Right renal cortex interstitium (tissue), 3 donors: ENCODE results near the gene ZBED6. TPM values are rescaled to one million over a fixed set of nuclear protein-coding genes. Genes with fewer than 3 reads are reported as not detected.
"Not testable (repeated sequence)": the region's sequence is repeated elsewhere in the genome, so short reads cannot be mapped to it uniquely, and the experiment has no call there.

Experiments used
- DNase-seq, 3 donors: peaks; one replicate each; pipeline ENCODE4 v3.0.0-alpha.2; 2013; ENCODE audit warnings: low read depth in 3 of 3, low spot score in 2 of 3
- polyA plus RNA-seq, 3 donors: library from polyadenylated mRNA; unstranded; fragments of 120-200 nt; gene quantifications; one replicate each; pipeline ENCODE4 v1.2.1, GENCODE V29; 2013; ENCODE audit not compliant: insufficient read length in 3 of 3

The ZBED6 gene
- polyA plus RNA-seq, 3 donors, result 11.7 to 13.4 (median 13.4) TPM

DNA sequence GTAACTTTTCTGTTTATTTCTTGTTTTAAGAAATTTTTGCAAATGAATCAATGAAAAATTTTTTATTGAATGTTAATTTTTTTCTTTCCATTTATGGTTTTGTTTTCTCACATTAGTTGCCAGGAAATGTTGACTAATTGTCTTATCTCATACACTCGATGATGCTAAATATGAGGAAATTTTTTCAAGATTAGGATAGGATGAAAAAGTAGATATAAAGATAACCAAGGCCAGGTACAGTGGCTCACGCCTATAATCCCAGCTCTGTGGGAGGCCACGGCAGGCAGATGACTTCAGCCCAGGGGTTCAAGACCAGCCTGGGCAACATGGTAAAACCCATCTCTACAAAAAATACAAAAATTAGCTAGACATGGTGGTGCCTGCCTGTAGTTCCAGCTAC lies 17.8 kb upstream of the ZBED6 start:
- no peak for DNase-seq

DNA sequence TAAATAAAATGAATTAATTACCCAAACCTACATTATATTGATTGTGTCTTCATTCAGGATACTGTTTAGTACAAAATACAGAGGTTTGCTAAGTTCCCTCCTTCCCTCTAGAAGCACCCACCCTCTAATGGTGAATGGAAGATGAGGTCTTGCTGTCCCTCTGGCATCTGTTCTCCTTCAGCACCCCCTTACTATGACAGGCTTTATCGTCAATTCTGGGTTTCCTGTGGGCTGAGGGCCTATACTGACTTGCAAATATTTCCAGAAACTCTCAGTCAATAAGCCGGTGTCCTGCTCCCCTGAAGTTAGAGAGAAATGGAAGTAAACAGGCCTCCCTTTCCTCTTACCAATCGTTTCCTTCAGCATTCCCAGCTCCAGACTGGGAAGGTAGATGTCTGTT lies 17.3 kb upstream of the ZBED6 start:
- no peak for DNase-seq

DNA sequence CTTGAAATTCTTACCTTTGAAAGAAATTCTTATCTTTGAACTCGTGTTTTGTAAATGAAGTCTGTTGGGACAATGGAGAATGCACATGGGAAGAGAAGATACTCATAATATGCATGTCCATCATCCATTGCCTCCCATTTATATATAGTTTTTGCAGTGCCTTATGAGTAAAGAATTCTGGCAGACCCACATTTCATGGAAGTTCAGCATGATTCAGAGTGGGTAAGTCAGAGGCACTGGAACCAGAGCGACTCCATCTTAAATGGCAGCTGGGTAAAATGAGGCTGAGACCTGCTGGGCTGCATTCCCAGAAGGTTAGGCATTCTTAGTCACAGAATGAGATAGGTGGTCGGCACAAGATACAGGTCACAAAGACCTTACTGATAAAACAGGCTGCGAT lies 16.6 kb upstream of the ZBED6 start:
- no peak for DNase-seq

DNA sequence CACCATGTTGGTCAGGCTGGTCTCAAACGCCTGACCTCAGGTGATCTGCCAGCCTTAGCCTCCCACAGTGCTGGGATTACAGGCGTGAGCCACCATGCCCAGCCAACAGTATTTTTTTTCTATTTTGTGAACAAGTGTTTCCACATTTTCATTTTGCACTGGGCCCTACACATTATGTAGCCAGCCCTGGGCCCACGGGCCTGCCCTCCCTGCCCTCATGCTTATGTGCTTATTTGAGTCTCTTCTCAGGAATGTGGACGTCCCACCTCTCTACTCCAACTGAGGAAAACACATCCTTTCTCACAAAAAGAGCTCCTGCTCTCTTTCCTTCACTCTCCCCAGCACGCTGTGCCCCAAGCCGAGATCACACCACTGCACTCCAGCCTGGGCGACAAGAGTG lies 13.5 kb upstream of the ZBED6 start:
- DNase-seq, result no peak

DNA sequence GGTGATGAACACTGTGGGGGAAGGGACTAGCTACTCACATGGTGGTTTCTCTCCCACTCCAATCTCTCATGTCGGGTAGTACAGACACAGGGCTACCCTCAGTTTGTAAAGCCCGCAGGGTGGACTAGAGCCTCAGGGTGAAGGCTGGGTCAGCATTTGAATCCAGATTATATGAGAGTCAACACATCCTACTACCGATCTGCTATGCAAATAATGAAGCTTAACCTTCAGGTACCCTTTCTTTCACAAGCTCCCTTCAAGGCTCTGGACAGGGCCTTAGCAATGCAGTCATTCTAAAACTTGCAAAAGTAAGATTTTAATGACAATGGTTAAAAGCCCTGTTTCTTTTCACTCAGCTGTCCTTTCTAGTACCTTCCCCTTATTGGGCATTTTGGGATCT lies 5.5 kb upstream of the ZBED6 start:
- no peak for DNase-seq

DNA sequence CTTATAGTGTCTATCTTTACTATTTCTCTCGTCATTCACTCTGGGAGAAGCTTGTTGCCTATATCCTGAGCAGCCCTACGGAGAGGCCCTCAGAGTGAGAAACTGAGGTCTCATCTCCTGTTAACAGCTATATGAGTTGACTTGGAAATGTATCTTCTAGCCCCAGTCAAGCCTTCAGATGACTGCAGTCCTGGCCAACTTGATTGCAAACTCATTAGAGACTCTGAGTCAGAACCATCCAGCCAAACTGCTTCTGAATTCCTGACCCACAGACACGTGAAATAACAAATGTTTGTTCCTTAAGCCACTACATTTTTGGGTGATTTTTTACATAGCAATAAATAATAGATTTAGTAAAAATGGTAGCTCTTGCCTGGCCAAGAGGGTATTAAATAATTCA lies 3.9 kb upstream of the ZBED6 start:
- no peak for DNase-seq

DNA sequence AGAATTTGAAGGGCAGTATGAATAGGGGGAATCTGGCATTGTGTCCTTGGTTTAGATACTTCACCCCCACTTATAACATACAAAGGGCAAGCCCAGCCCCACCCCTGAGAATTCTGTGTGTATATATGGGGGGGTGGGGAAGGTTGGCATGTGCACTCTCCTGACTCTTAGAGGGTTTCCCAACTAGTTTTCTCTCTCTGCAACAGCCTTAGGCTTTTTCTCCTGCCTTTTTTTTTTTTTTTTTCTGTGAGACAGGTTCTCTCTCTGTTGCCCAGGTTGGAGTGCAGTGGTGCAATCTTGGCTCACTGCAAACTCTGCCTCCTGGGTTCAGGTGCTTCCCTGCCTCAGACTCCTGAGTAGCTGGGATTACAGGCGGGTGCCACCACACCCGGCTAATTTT lies 2.9 kb upstream of the ZBED6 start:
- no peak for DNase-seq

DNA sequence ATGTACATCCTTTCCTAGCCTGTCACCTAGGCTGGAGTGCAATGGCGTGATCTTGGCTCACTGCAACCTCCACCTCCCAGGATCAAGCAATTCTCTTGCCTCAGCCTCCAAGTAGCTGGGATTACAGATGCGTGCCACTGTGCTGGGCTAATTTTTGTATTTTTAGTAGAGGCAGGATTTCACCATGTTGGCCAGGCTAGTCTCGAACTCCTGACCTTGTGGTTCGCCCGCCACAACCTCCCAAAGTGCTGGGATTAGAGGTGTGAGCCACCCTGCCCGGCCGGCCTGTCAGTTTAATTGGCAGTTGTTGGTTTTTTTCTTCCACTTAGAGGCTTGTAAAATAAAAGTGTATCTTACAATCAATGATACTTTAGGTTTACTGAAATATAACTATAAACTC lies 1.9 kb upstream of the ZBED6 start:
- not testable (repeated sequence) for DNase-seq

DNA sequence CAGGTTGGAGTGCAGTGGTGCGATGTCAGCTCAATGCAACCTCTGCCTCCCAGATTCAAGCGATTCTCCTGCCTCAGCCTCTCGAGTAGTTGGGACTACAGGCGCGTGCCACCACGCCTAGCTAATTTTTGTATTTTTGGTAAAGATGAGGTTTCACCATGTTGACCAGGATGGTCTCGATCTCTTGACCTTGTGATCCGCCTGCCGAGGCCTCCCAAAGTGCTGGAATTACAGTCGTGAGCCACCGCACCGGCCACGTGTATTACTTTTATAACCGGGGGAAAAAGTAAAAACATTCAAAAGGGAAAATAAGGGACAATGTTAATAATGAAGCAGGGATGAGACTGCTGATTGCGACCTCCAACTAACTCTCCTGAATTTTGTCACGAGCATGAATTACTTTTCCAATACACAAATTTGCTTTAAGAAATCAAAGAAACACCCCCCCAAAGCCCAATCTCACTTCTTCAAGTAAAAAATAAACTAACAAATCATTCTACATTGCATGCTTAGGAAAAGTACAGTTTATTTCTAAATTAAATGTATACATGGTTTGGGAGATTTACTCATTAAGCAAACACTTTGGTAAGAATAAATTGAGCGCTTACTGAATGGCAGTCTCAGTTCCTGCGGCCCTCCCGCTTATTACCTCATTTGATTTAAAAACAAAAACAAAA lies 521 bp upstream of the ZBED6 start:
- no peak for DNase-seq

DNA sequence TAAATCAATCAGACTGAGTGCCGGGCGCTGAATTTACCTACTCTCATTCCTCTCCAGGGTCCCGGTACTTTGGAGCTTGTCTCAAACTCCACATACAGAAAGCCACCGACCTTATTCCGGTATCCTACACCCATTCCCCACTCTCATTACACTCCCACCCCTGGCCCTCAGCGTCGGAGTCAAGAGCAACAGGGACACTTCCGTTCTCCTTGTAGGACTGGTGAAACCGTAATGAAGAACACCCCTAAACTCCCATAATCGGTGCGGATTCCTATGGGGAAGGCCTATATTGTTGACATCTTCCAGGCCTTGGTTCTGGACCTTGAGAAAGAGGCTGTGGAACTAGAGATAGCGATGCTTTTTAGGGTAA lies 798 bp downstream of the ZBED6 start:
- peak in 1 of 3 donors; percentile 33 for DNase-seq

DNA sequence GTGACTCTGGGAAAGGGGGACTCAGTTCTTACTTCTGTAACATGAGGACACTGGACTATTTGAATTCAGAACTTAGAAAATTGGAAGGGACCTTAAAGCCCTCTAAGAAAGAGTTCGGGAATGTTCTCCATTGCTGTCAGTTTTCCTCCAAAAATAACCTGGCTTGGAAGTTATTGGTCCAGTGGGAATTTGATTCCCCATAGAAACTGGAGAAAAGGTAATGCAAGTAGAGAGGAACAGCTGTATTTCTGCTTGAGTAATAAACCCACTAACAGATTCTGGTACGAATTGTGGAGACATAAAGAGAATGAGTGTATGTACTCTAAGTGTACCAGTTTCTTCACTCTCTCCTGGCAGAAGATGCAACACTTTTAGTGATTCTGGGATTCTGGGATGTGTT lies 1.8 kb downstream of the ZBED6 start:
- no peak for DNase-seq

DNA sequence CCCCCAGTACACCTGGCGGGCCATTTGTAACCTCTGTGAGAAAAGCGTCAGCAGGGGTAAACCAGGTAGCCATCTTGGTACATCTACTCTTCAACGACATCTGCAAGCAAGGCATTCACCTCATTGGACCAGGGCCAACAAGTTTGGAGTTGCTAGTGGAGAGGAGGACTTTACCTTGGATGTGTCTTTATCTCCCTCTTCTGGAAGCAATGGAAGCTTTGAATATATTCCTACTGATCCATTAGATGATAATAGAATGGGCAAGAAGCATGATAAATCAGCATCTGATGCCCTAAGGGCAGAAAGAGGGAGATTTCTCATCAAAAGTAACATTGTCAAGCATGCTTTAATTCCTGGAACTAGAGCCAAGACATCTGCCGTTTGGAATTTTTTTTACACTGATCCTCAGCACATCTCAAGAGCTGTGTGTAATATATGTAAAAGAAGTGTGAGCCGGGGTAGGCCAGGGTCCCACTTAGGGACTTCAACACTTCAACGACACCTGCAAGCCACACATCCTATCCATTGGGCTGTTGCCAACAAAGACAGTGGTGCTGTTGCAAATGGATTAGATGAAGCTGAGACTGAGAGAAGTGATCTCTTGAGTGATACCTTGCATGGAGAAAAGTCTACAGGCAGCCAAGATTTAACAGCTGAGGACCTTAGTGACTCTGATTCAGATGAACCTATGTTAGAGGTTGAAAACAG lies 2.7 kb downstream of the ZBED6 start:
- no peak for DNase-seq

DNA sequence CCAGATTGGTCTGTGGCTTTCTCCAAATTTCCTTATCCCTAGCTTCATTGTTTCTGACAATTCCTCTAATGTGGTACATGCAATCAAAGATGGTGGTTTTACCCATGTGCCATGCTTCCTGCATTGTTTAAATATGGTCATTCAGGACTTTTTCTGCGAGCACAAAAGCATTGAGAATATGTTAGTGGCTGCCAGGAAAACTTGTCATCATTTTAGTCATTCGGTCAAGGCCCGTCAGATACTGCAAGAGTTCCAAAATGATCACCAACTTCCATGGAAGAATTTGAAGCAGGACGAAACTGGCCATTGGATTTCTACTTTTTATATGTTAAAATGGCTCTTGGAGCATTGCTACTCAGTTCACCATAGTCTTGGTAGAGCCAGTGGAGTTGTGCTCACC lies 3.7 kb downstream of the ZBED6 start:
- DNase-seq, result no peak

DNA sequence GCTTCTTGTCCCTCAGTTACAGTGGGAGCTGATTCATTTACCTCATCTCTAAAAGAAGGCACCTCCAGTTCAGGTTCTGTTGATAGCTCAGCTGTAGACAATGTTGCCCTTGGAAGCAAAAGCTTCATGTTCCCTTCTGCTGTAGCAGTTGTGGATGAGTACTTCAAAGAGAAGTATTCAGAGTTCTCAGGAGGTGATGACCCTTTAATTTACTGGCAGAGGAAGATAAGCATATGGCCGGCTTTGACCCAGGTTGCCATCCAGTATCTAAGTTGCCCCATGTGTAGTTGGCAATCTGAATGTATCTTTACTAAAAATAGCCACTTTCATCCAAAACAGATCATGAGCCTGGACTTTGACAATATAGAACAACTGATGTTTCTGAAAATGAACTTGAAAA lies 4.5 kb downstream of the ZBED6 start:
- no peak for DNase-seq

DNA sequence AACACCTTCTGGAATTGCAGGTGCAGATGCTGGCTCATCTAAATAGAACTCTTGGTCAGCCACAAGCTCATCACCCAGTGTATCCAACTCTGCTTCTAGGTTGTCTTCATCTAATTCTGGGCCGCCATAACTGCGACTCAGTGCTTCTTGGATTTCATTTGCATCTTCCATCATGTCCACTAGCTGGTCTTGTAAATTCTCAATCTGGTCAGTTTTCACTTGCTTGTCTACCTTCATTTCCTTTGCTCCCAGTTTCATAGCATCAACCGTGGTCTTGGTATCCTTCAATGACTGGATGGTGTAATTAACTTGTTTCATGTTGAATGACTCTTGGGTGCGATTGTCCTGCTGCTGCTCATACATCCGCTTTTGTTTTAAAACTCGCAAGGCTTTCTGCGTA lies 10.3 kb downstream of the ZBED6 start:
- no peak for DNase-seq

DNA sequence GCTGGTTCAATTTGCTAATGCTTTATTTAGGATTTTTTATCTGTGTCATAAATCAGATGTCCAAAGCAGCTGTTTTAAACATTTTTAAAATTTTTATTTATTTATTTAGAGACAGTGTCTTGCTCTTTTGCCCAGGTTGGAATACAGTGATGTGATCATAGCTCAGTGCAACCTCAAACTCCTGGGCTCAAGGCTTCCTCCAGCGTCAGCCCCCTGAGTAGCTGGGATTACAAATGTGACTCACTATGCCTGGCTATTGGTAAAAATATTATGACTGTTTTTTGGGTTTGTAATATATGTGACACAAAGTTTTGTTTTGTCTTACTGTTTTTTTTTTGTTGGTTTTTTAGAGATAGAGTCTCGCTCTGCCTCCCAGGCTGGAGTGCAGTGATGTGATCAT lies 11.8 kb downstream of the ZBED6 start:
- DNase-seq, result no peak

DNA sequence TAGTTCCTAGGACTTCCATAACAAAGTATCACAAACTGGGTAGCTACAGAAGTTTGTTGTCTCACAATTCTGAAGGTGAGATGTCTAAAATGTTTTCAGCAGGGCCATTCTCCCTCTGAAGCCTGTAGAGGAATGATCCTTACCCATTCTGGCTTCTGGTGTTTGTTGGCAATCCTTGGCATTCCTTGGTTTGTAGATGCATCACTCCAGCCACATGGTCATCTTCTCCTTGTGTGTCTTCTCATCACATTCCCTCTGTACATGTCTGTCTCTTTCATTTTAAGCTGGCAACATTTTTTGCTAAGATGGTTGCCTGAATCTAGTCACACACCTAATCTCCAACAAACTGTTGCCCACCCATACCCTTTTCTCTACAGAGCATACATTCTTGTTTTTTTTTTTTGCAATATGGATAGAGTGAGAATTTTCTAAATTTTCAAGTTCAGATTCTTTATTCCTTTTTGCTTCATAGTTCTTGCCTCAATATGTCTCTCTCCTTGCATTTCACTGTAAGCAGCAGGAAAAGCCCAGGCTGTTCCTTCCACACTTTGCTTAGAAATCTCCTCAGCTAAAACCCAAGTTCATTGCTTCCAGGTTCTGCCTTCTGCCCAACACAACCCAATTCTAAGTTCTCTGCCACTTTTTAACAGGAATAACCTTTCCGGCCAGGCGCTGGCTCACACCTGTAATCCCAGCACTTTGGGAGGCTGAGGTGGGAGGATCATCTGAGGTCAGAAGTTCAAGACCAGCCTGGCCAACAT lies 18.3 kb downstream of the ZBED6 start:
- DNase-seq, result no peak

DNA sequence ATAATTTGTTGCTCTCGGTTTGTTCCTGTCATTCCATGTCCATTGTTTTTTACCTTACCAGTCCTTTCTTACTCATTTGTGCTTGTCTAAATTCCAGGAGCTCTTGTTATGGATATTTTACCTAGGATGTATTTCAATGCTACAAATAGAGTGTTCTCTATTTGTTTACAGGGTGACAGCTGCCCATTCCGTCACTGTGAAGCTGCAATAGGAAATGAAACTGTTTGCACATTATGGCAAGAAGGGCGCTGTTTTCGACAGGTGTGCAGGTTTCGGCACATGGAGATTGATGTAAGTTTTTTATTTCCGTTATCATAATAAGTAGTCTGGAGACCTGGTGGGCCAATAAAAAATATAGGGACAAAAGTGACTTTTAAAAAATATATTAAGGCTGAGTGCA lies 23.0 kb downstream of the ZBED6 start:
- no peak for DNase-seq

DNA sequence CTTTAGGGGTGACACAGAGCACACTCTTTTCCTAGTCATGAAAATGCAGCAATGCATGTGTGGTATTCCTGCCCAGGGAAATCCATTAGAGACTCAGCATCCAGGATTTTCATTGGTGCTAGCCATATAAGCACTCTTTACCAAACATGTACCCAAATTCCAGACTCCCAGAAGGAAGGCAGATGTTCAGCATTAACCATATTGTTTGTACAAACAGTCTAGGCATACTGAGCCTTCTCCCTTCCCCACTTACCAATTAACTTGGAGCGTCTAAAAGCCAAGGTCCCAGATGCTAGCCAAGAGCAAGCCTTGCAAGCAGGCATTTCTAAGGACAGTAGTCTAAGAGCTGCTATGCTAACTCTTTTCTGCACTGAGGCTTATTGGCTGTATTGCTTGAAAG lies 27.9 kb downstream of the ZBED6 start:
- DNase-seq, result no peak

DNA sequence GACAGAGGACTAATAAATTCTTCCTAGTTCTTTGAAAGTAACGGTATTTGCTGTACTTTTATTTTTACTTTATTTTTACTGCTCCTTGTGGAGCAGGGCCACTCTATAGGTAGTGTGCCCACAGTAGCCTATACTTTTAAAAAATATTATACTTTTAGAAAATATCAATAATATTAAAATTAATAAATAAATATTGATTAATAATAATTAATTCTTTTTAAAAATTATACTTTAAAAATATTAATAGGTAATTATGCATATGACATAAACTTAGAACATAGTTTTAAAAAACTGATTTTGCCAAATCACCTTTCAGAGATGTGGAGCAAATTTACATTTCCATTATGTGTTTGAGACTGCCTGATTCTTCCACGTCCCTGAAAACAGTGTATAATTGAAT lies 30.8 kb downstream of the ZBED6 start:
- no peak for DNase-seq

DNA sequence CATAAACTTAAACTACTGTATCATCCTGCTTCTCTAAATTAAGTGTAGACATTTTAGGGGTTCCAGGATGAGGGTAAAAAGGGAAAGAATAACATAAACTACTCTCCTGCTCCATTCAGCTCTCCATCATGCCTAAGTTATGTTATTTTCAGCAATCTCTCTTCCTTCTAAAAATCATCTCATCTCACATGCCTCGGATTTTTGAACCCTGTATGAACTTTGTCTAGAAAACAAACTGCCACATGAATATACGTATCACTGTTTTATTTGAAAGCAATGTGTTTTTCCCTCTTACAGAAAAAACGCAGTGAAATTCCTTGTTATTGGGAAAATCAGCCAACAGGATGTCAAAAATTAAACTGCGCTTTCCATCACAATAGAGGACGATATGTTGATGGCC lies 32.6 kb downstream of the ZBED6 start:
- no peak for DNase-seq

DNA sequence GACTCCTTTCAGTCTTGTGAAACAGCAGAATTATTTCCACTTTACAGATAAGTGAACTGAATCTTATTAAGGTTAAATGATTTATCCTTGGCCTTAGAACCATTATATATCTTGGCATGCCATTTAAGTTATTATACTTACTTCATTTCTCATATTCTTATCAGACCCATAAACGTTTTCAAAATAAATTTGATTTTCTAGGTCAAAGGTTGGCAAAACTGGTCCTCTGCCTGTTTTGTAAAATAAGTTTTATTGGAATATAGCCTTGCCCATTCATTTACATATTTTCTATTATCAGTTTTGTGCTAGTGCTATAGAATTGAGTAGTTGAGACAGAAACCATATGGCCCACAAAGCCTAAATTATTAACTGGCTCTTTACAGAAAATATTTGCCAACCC lies 33.1 kb downstream of the ZBED6 start:
- DNase-seq, result no peak
